ENCODE data around the gene ANKRD9. TPM values are rescaled to one million over a fixed set of nuclear protein-coding genes. Genes with fewer than 3 reads are reported as not detected.
"Not testable (repeated sequence)": the region's sequence is repeated elsewhere in the genome, so short reads cannot be mapped to it uniquely, and the experiment has no call there.

ANKRD9 gene
- 19.9 and 20.5 TPM in 2 replicates for total RNA-seq (2014; rRNA removed; shearing (Covaris generic))

- Histone ChIP-seq H3K27me3 (no peaks in the 10 kb centered on the region), H3K4me3 (peak within 1 kb of the TSS; percentile 84), H3K9me3 (replicated peaks) (no peaks in the 10 kb centered on the region), H3K36me3 (no peaks in the 10 kb centered on the region; the same call in 1 of the 2 replicates), H3K4me1 (no peaks in the 10 kb centered on the region), H3K27ac (peak within 1 kb of the TSS; percentile 92)
- DNase-seq: peak; percentile 94 to 96
Observed at GRCh38 chr14:102509746-102510615, at the start of gene ANKRD9. Gene ANKRD9, minus strand, starts transcription at chr14:102509776. Its CDS starts 1,887 bp downstream, at chr14:102507889.

GRCh38 chr14:102558556-102558955 lies 49.0 kb upstream of the ANKRD9 start:
- H3K36me3 ChIP-seq: no peaks in the 10 kb centered on the region
- no peaks in the 10 kb centered on the region; the same call in 1 of the 2 replicates for H3K9me3 ChIP-seq (replicated peaks)
- H3K4me3 ChIP-seq: no peak overlapping the region
- H3K27ac ChIP-seq: no peak overlapping the region
- no peak for DNase-seq
- no peaks in the 10 kb centered on the region for H3K27me3 ChIP-seq
- H3K4me1 ChIP-seq: peaks cover 20% of the 10 kb centered on the region

- peaks cover 25% of the 10 kb centered on the region for H3K4me1 ChIP-seq
- H3K27ac ChIP-seq: no peak overlapping the region
- H3K4me3 ChIP-seq: no peak overlapping the region
- no peaks in the 10 kb centered on the region for H3K27me3 ChIP-seq
- no peaks in the 10 kb centered on the region for H3K9me3 ChIP-seq (replicated peaks)
- no peaks in the 10 kb centered on the region for H3K36me3 ChIP-seq
- DNase-seq: no peak
Observed at GRCh38 chr14:102557434-102558226, 48.1 kb upstream of the ANKRD9 start.

GRCh38 chr14:102556098-102556677 lies 46.6 kb upstream of the ANKRD9 start:
- Histone ChIP-seq H3K27me3 (no peaks in the 10 kb centered on the region), H3K4me3 (no peak overlapping the region), H3K27ac (no peak overlapping the region), H3K36me3 (no peaks in the 10 kb centered on the region), H3K9me3 (replicated peaks) (no peaks in the 10 kb centered on the region), H3K4me1 (peaks cover 31% of the 10 kb centered on the region)
- DNase-seq: no peak

GRCh38 chr14:102554821-102555819 lies 45.5 kb upstream of the ANKRD9 start:
- Histone ChIP-seq H3K27me3 (no peaks in the 10 kb centered on the region), H3K4me3 (no peak overlapping the region), H3K4me1 (peaks cover 22% of the 10 kb centered on the region), H3K9me3 (replicated peaks) (no peaks in the 10 kb centered on the region), H3K27ac (no peak overlapping the region), H3K36me3 (no peaks in the 10 kb centered on the region)
- DNase-seq: no peak

- H3K27me3 ChIP-seq: no peaks in the 10 kb centered on the region
- DNase-seq: no peak
- H3K4me1 ChIP-seq: peaks cover 13% of the 10 kb centered on the region
- H3K27ac ChIP-seq: peak overlapping the region; percentile 0; the same call in 1 of the 2 replicates
- H3K4me3 ChIP-seq: peak overlapping the region; percentile 40
- no peaks in the 10 kb centered on the region for H3K9me3 ChIP-seq (replicated peaks)
- no peaks in the 10 kb centered on the region for H3K36me3 ChIP-seq
Observed at GRCh38 chr14:102551995-102552705, 42.6 kb upstream of the ANKRD9 start.

GRCh38 chr14:102550927-102551401 lies 41.4 kb upstream of the ANKRD9 start:
- H3K4me1 ChIP-seq: peaks cover 13% of the 10 kb centered on the region
- H3K27ac ChIP-seq; H3K9me3 ChIP-seq (replicated peaks); DNase-seq; H3K27me3 ChIP-seq; H3K36me3 ChIP-seq; H3K4me3 ChIP-seq: not testable (repeated sequence)

- H3K4me1 ChIP-seq: peaks cover 13% of the 10 kb centered on the region
- no peaks in the 10 kb centered on the region for H3K36me3 ChIP-seq
- no peak overlapping the region for H3K4me3 ChIP-seq
- no peaks in the 10 kb centered on the region for H3K27me3 ChIP-seq
- H3K9me3 ChIP-seq (replicated peaks): no peaks in the 10 kb centered on the region
- no peak overlapping the region for H3K27ac ChIP-seq
- DNase-seq: no peak
Observed at GRCh38 chr14:102548616-102549240, 39.2 kb upstream of the ANKRD9 start.

- no peak overlapping the region for H3K4me3 ChIP-seq
- no peaks in the 10 kb centered on the region for H3K27me3 ChIP-seq
- DNase-seq: peak; percentile 37 to 66
- peaks cover 12% of the 10 kb centered on the region; the same call in 1 of the 2 replicates for H3K4me1 ChIP-seq
- no peaks in the 10 kb centered on the region for H3K36me3 ChIP-seq
- H3K9me3 ChIP-seq (replicated peaks): no peaks in the 10 kb centered on the region
- H3K27ac ChIP-seq: no peak overlapping the region
Observed at GRCh38 chr14:102545461-102546265, 36.1 kb upstream of the ANKRD9 start.

GRCh38 chr14:102544747-102545460 lies 35.3 kb upstream of the ANKRD9 start:
- no peaks in the 10 kb centered on the region for H3K9me3 ChIP-seq (replicated peaks)
- H3K36me3 ChIP-seq: no peaks in the 10 kb centered on the region
- H3K27me3 ChIP-seq: no peaks in the 10 kb centered on the region
- peaks cover 18% of the 10 kb centered on the region for H3K4me1 ChIP-seq
- no peak overlapping the region for H3K27ac ChIP-seq
- DNase-seq: no peak
- no peak overlapping the region for H3K4me3 ChIP-seq

GRCh38 chr14:102544046-102544746 lies 34.6 kb upstream of the ANKRD9 start:
- Histone ChIP-seq H3K27ac (no peak overlapping the region), H3K4me1 (peaks cover 25% of the 10 kb centered on the region), H3K27me3 (no peaks in the 10 kb centered on the region), H3K9me3 (replicated peaks) (no peaks in the 10 kb centered on the region), H3K36me3 (no peaks in the 10 kb centered on the region), H3K4me3 (no peak overlapping the region)
- DNase-seq: peak in 1 of 2 experiments; percentile 34

Measured in SJCRH30 (cell line).